ENCODE measurements around the gene CYP3A4.
"Not testable (repeated sequence)": the region's sequence is repeated elsewhere in the genome, so short reads cannot be mapped to it uniquely, and the experiment has no call there.

Gene CYP3A4

DNA sequence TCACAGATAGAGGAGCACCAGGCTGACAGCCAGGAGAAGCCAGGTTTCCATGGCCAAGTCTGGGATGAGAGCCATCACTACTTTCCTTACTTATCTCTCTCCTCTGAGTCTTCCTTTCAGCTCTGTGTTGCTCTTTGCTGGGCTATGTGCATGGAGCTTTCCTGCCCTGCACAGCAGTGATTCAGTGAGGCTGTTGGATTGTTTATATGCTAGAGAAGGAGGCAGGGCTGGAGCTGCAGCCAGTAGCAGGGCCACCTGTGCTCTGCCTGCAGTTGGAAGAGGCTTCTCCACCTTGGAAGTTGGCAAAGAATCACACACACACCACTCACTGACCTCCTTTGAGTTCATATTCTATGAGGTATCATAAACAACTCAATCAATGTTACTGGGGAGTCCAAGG, at the start of gene CYP3A4:
Gene CYP3A4, minus strand, starts transcription at position 178 of the 400 bp plus-strand sequence. Its CDS starts 103 bp downstream, at position 75.
- DNase-seq: no peak

DNA sequence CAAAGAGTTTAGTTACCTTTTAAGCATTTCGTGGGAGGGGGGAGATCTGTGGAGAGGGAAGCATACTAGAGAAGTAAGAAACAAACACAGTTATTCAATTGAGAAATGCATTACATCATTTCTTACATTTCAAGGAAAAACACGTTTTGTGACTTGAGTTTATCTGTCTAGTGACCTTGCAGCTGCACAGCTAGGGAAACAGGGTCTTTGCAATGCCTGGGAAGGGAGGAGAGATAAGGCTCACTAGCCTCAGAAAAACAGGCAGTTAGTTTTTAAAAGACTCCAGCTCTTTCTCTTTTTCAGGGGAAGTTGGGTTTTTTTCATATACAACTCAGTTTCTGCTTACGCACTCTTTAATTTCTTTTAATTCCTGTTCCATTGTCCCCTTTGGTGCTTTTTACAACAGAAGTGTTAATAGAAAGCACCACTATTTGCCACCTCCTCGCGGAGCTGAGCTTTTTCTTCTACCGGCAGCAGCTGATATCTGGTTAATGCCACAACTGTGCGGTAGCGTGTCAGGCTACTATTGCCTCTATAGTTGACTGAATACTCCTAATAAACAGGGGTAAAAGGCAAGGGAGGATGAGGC, 49.4 kb upstream of the CYP3A4 start:
- DNase-seq: no peak

DNA sequence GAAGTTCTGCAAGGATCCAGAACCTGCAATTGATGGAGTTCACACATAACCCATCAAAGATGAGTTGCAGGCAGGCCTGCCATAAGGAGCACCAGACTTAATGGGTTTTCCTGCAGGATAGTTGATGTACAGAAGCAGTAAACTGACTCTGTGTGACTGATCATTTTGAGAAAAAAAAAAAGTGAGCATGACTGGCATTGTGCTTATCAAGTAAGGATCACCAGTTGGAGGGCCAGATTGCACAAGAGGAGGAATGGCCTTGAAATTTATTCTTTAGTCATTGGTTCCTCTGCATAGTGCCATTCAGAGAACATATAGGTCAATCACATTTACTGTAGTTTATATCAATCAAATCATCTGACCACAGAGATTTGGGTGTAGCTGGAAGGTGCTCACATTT, 47.6 kb upstream of the CYP3A4 start:
- no peak for DNase-seq

DNA sequence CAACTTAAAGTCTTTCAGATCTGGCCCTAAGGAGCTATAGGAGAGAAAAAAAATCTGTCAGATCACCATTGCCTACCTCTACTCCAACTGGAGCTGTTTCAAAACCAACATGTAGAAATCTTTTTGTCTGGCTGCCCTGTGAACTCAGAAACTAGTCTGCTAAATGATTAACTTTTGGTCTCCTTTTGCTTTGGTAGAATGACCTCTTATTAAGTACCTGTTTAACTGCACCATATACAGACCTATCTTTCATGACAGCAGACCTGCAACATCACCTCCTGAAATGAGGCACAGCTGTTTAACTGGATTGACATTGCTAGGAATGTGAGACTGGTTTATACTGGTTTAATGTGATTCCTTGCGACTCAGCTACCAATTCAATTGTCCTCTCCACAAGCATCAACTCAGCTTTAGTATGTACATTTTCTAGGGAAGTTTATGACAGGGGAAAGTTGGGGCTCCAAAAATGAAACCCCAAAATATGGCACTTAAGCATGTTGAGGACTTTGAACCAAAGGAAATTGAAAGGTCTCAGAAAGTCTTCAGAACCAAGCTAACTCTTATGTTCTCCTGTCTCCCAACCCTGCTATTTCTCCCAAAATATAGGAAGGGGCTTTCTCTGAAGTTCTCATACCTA, 45.7 kb upstream of the CYP3A4 start:
- no peak for DNase-seq

DNA sequence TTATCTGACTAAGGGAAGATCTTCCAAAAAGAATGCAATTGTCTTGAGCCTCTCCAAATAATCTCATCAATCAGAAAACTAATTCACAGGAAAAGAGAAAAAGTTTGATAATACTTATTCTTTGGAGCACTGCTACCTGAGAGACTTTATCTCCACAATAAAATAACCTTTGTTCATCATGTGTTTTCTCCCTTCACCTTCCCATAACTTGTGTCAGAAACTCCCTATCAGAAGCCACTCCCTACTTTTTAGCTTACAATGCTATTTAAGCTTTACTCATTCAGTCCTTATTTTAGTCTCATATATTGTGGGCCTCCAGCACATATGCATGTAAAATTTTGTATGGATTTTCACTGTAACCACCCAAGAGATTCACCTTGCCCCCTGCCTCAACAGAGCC, 44.8 kb upstream of the CYP3A4 start:
- DNase-seq: no peak

DNA sequence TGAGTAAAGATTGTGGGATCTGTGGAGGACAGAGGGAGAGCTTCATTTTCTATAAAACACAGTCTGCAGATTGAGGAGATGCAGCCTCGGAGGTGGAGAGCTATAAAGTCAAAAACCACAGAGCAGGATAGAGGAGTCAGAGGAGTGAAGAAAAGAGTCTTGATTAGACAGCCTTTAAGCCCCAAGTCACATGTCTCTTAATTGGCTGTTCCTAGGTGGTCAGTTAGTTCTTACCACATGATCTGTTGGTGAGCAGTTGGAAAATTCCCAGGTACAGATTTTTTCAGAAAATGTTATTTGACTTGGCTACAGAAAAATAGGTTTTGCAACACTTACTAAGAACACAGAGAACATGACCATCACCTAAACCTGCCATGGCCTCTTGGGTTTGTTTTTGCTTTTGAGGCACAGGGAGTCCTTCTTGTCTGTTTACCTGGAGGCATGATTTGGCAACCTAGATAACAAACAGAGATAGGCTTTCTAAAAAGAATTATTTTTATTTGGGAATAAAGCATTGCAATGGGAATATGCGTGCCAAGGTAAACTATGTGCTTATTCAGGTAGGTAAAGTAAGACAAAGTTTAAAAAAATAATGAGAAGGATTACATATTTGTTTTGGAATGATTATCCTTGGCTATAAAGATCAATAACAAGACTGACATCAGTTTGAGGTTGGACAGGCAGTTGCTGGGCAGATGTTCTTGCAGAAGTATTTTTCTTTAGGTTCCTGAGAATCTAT, 43.2 kb upstream of the CYP3A4 start:
- no peak for DNase-seq

- DNase-seq: no peak
Observed at GRCh38 chr7:99825873-99826272, 41.9 kb upstream of the CYP3A4 start.

- no peak for DNase-seq
Observed at GRCh38 chr7:99825452-99825851, 41.5 kb upstream of the CYP3A4 start.

DNA sequence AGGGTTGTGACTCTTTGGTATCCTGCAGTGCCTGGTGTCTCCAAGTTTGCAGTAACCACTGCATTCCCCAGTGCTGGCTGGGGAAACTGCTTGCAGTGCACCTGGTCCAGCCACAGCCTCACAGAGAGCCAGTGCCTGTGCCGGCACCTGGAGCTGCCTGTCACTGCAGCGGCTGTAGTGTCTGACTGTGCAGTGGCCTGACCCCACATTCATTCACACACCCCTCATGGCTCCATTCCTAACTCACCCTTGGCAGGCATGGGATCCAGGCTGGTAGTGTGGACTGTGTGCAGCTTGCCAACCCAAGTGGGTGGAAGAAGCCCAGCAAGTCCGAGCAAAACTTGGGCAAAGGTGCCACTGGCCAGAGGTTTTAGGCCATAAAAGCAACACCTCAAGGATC, 40.1 kb upstream of the CYP3A4 start:
- DNase-seq: no peak

DNA sequence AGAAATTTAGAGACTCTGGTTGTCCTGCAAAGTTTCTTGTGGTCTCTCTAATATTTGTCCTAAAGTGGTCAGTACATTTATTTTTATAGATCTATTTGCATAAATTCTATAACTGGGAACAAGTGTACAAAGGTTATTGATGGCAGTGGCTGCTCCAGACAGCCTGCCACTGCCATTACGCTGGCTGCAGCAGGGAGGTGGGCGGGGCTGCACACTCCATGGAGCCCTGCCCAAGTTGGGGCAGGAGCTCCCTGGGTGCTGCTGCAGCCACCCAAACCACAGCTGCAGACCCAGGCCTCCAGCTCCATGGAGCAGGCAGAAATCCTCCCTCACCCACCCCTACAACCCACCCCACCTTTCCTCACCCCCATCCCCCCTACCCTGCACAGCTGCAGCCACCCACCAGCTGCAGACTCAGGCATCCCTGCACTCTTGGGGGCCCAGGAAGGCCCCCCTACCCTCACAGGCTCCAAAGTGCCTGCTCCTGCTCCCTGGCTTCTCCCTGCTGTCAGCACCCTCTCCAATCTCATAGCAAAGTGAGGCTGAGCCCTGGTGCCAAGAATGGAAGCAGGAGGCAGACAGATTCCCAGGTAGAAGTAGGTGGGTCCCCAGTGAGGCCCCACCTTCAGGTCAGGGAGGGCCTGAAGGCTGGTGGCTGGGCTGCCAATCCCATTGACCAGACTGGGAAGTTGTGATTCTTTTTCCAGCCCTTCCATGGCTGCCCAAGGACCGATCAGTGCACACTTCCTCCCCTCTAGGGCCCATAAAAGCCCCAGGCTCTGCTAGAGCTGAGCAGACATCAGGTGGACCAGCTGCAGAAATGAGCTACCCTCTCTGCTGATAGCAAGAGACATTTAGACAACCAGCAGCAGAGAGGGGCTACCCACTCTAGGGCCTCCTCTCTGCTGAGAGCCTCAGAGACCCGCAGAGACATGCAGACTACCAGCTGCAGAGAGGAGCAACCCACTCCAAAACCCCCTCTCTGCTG, 39.0 kb upstream of the CYP3A4 start:
- DNase-seq: no peak

DNA sequence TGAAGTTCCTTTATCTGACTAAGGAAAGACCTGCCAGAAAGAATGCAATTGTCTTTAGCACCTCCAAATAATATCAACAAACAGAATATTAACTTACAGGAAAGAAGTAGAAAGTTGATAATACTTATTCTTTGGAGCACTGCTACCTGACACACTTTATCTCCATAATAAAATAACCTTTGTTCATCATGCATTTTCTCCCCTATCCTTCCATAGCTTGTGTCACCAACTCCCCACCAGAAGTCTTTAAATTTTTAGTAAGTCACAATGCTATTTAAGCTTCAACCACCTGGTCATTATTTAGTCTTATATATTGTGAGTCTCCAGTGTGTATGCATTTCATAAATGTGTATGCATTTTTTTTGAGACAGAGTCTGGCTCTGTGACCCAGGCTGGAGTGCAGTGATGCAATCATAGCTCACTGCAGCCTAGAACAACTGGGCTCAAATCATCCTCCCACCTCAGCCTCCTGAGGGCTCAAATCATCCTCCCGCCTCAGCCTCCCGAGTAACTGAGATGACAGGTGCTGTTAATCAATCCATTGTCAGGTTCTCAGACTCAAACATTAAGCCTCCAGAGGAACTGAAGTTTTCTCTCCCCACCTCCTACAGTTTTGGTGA, 36.5 kb upstream of the CYP3A4 start:
- DNase-seq: no peak

GRCh38 chr7:99808766-99809165, 24.8 kb upstream of the CYP3A4 start:
- DNase-seq: no peak

- DNase-seq: no peak
Observed at GRCh38 chr7:99806839-99807478, 23.0 kb upstream of the CYP3A4 start.

DNA sequence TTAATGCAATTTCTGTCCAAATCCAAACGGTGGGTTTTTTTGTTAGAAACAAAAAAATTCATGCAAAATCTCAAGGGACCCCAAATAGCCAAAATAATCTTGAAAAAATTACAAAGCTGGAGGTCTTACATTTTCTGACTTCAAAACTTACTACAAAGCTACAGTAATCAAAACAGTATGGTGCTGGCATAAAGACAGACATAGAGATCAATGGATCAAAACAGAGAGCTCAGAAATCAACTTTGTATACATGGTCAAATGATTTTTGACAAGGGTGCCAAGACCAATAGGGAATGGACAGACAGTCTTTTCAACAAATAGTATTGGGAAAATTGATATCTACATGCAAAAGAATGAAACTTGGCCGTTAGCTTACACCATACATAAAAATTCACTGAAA, 21.7 kb upstream of the CYP3A4 start:
- no peak for DNase-seq

GRCh38 chr7:99803118-99803517, 19.1 kb upstream of the CYP3A4 start:
- not testable (repeated sequence) for DNase-seq

- not testable (repeated sequence) for DNase-seq
Observed at GRCh38 chr7:99801407-99801806, 17.4 kb upstream of the CYP3A4 start.

DNA sequence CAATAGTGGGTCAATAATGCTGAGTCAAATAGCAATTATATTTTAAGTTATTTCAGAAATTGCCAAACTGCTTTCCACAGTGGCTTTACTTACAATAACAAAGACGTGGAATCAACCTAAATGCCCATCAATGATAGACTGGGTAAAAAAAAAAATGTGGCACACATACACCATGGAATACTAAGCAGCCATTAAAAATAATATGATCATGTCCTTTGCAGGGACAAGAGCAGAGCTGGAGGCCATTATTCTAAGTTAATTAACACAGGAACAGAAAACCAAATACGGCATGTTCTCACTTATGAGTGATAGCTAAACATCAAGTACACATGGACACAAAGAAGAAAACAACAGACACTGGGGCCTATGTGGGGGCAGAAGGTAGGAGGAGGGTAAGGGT, 15.0 kb upstream of the CYP3A4 start:
- DNase-seq: no peak

GRCh38 chr7:99795864-99796263, 11.9 kb upstream of the CYP3A4 start:
- not testable (repeated sequence) for DNase-seq

GRCh38 chr7:99794585-99795502, 10.9 kb upstream of the CYP3A4 start:
- no peak for DNase-seq

DNA sequence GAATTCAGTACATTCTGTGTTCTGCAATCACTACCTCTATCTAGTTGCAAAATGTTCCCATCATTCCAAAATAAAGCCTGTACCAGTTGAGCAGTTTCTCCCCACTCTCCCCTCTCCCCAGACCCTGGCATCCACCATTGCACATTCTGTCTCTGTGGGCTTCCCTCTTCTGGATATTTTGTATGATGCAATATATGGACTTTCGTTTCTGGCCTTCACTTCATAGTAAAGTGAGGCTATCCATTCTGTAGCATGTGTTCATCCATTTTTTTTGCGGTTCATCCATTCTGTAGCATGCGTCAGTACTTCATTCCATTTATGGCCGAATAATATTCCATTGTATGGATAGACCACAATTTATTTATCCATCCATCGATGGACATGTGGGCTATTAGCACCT, 9.5 kb upstream of the CYP3A4 start:
- DNase-seq: no peak

- DNase-seq: no peak
Observed at GRCh38 chr7:99792967-99793366, 9.0 kb upstream of the CYP3A4 start.
